HG02588 (cell line): ENCODE results near the gene CDH4.

Experiments
- ATAC-seq: cut with Tn5 transposase; IDR thresholded peaks from one replicate; pipeline ENCODE4 v1.9.1; 2021; ENCODE audit warnings: mild to moderate bottlenecking, moderate library complexity; ENCODE audit not compliant: unreplicated experiment

Gene CDH4

GRCh38 chr20:61640131-61640870 is 388.2 kb downstream of the CDH4 start:
- no peak for ATAC-seq

GRCh38 chr20:61640871-61641245 is 388.8 kb downstream of the CDH4 start:
- ATAC-seq, result no peak

GRCh38 chr20:61643656-61644377 is 391.8 kb downstream of the CDH4 start:
- ATAC-seq, result no peak

GRCh38 chr20:61644378-61645076 is 392.5 kb downstream of the CDH4 start:
- no peak for ATAC-seq

- no peak for ATAC-seq
Observed at GRCh38 chr20:61645732-61646131, 393.7 kb downstream of the CDH4 start.

GRCh38 chr20:61646453-61646852 is 394.4 kb downstream of the CDH4 start:
- ATAC-seq, result no peak

GRCh38 chr20:61646986-61647385 is 394.9 kb downstream of the CDH4 start:
- no peak for ATAC-seq

GRCh38 chr20:61647702-61648101 is 395.6 kb downstream of the CDH4 start:
- ATAC-seq, result no peak

- ATAC-seq, result no peak
Observed at GRCh38 chr20:61649105-61649859, 397.2 kb downstream of the CDH4 start.

- ATAC-seq, result no peak
Observed at GRCh38 chr20:61649860-61650162, 397.8 kb downstream of the CDH4 start.

- ATAC-seq, result no peak
Observed at GRCh38 chr20:61650912-61651733, 399.1 kb downstream of the CDH4 start.

- ATAC-seq, result no peak
Observed at GRCh38 chr20:61652146-61652545, 400.1 kb downstream of the CDH4 start.

GRCh38 chr20:61654726-61655125 is 402.7 kb downstream of the CDH4 start:
- ATAC-seq, result no peak

GRCh38 chr20:61655591-61655990 is 403.5 kb downstream of the CDH4 start:
- no peak for ATAC-seq

- no peak for ATAC-seq
Observed at GRCh38 chr20:61656198-61656597, 404.1 kb downstream of the CDH4 start.

GRCh38 chr20:61657721-61658377 is 405.8 kb downstream of the CDH4 start:
- ATAC-seq, result no peak

GRCh38 chr20:61658563-61658962 is 406.5 kb downstream of the CDH4 start:
- no peak for ATAC-seq

GRCh38 chr20:61659246-61659993 is 407.4 kb downstream of the CDH4 start:
- no peak for ATAC-seq

- no peak for ATAC-seq
Observed at GRCh38 chr20:61659994-61660346, 407.9 kb downstream of the CDH4 start.
